Measurements from ENCODE around the gene INSYN1. TPM values are rescaled to one million over a fixed set of nuclear protein-coding genes. Genes with fewer than 3 reads are reported as not detected.

Gene INSYN1
- polyA plus RNA-seq, 3 donors: not detected

GRCh38 chr15:73797366-73798158 is 44.4 kb upstream of the INSYN1 start:
- H3K4me1 ChIP-seq (ENCODE audit: control insufficient read depth in 1 of 2, insufficient read depth in 2 of 2, low read length in 2 of 2): no peaks in the 10 kb centered on the region
- no peak overlapping the region for H3K4me3 Mint-ChIP-seq
- H3K27me3 ChIP-seq (ENCODE audit: control insufficient read depth in 2 of 2, insufficient read depth in 2 of 2, low read length in 2 of 2): no peaks in the 10 kb centered on the region
- no peaks in the 10 kb centered on the region for H3K79me2 ChIP-seq (ENCODE audit: insufficient read depth, low read length)
- peaks cover 0 to 3% (median 0%) of the 10 kb centered on the region in 7 donors for H3K9me3 Mint-ChIP-seq
- H3K9ac ChIP-seq (ENCODE audit: insufficient read depth, low read length, poor library complexity, severe bottlenecking): no peak overlapping the region
- DNase-seq: no peak
- no peaks in the 10 kb centered on the region for H3K9me3 ChIP-seq (replicated peaks in 1 of 2; ENCODE audit: control insufficient read depth in 1 of 2, insufficient read depth in 1 of 2, low read length in 2 of 2)
- WGBS (ENCODE audit: insufficient coverage): 95% methylated on average over 8 of the region's 14 CpGs
- H3K4me3 ChIP-seq (replicated peaks in 1 of 3; ENCODE audit: low read depth in 2 of 3, low read length in 3 of 3): no peak overlapping the region
- H3K27me3 Mint-ChIP-seq (ENCODE audit: low read depth in 3 of 3): peaks cover 1 to 9% (median 4%) of the 10 kb centered on the region in 3 donors
- H2AFZ ChIP-seq (ENCODE audit: insufficient read depth, low read depth, low read length, poor library complexity, severe bottlenecking): no peak overlapping the region
- no peaks in the 10 kb centered on the region for H3K36me3 ChIP-seq (replicated peaks in 1 of 2; ENCODE audit: control insufficient read depth in 1 of 2, insufficient read depth in 2 of 2, low read length in 2 of 2)
- no peak overlapping the region for H3K27ac Mint-ChIP-seq
- peaks cover 5% of the 10 kb centered on the region for H3K4me1 Mint-ChIP-seq
- no peaks in the 10 kb centered on the region for H4K20me1 ChIP-seq (ENCODE audit: insufficient read depth, low read length)
- H3K27ac ChIP-seq (ENCODE audit: low read depth in 1 of 2, low read length in 2 of 2): no peak overlapping the region
- no peak for TF ChIP-seq CTCF (IDR thresholded peaks at IDR 0.05)
- intact Hi-C loops (cut with micrococcal nuclease): no loop called here
- no peak overlapping the region for H3K4me2 ChIP-seq (replicated peaks; ENCODE audit: extremely low read depth, low read length, poor library complexity, severe bottlenecking)
- no peaks in the 10 kb centered on the region for H3K36me3 Mint-ChIP-seq

DNA sequence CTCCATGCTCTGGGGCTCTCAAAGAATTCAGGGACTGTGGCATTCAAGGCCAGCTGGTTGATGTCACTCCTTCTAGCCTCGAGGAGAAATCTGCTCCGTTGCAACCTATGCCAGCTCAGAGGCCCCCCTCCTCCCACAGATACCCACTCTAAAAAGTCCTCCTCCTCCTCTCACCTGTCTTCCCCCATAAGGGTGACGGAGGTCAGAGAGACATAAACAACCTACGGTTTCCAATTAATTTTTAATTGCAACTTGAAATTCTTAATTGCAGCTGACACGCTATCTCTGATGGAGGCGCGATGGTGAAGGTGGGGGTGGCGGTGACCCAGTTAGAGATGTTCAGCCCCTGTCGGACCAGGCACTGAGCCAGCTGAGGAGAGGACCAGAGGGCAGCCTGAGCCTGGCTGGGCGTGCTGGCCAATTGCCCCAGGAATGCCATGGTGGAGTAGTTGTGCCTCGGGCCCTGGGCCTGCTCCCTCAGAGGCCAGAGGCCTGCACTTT is 43.2 kb upstream of the INSYN1 start:
- Histone ChIP-seq H3K9ac (ENCODE audit: insufficient read depth, low read length, poor library complexity, severe bottlenecking) (no peak overlapping the region), H3K79me2 (ENCODE audit: insufficient read depth, low read length) (no peaks in the 10 kb centered on the region), H3K4me3 (replicated peaks in 1 of 3; ENCODE audit: low read depth in 2 of 3, low read length in 3 of 3) (no peak overlapping the region), H2AFZ (ENCODE audit: insufficient read depth, low read depth, low read length, poor library complexity, severe bottlenecking) (no peak overlapping the region), H3K27me3 (ENCODE audit: control insufficient read depth in 2 of 2, insufficient read depth in 2 of 2, low read length in 2 of 2) (no peaks in the 10 kb centered on the region), H3K9me3 (replicated peaks in 1 of 2; ENCODE audit: control insufficient read depth in 1 of 2, insufficient read depth in 1 of 2, low read length in 2 of 2) (no peaks in the 10 kb centered on the region), H3K4me2 (replicated peaks; ENCODE audit: extremely low read depth, low read length, poor library complexity, severe bottlenecking) (no peak overlapping the region), H3K27ac (ENCODE audit: low read depth in 1 of 2, low read length in 2 of 2) (no peak overlapping the region), H4K20me1 (ENCODE audit: insufficient read depth, low read length) (no peaks in the 10 kb centered on the region), H3K36me3 (replicated peaks in 1 of 2; ENCODE audit: control insufficient read depth in 1 of 2, insufficient read depth in 2 of 2, low read length in 2 of 2) (no peaks in the 10 kb centered on the region), H3K4me1 (ENCODE audit: control insufficient read depth in 1 of 2, insufficient read depth in 2 of 2, low read length in 2 of 2) (no peaks in the 10 kb centered on the region)
- no peak for DNase-seq
- intact Hi-C loops (cut with micrococcal nuclease): no loop called here
- H3K4me1 Mint-ChIP-seq: peaks cover 5% of the 10 kb centered on the region
- WGBS (ENCODE audit: insufficient coverage): 94% methylated on average over 11 of the region's 11 CpGs
- peaks cover 0 to 3% (median 0%) of the 10 kb centered on the region in 7 donors for H3K9me3 Mint-ChIP-seq
- H3K4me3 Mint-ChIP-seq: no peak overlapping the region
- no peak for TF ChIP-seq CTCF (IDR thresholded peaks at IDR 0.05)
- H3K36me3 Mint-ChIP-seq: no peaks in the 10 kb centered on the region
- H3K27ac Mint-ChIP-seq: no peak overlapping the region
- H3K27me3 Mint-ChIP-seq (ENCODE audit: low read depth in 3 of 3): peaks cover 3 to 11% (median 5%) of the 10 kb centered on the region in 3 donors
